Measurements from ENCODE around the gene ARHGAP20.

- TF ChIP-seq CTCF (IDR thresholded peaks at IDR 0.05; ENCODE audit: low read depth, low read length) (no peak), EZH2phosphoT487 (IDR thresholded peaks at IDR 0.05; ENCODE audit: low read depth) (no peak)
Measured at GRCh38 chr11:110734790-110735189, 22.6 kb upstream of the ARHGAP20 start.
